ENCODE measurements around the gene DLK2. TPM values are rescaled to one million over a fixed set of nuclear protein-coding genes. Genes with fewer than 3 reads are reported as not detected.

DLK2 gene
- total RNA-seq, 2 donors from 2014 or later = not detected

DNA sequence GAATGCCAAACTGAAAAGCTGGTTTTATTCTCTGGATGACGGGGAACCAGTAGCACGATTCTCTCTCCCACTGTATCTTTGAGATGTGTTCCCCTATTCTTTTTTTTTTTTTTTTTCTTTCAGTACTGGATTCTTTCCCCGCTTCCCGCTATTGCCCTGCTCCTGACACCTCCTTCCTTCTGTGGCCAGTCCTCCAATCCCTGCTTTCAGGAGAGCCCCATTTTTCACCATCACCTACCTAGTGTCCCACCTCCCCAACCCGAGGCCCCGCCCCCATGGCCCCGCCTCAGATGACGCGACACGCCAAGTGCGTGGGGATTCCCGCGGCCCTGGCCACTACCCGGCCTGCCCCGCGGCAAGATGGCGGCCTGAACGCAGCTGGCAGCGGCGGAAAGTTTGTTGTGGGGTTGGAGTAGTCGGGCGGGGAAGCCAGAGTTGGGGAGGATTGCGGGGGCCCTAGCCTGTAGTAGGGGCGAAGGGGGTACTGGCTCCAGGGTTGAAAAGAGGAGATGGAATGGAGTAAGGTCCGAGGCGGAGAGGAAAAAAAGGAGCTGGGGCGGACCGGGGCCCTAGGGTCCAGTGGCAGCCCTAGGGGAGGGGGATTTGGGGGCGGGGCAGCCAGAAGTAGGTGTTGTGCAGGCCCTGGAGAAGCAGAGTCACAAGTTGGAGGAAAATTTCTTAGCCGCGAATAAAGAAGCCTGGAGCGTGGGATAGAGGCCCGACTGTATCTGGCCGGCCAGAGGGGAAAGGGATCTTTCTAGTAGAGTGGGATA is 22.1 kb upstream of the DLK2 start, which contains the start of gene TJAP1:
Gene TJAP1 (plus strand): TSS at position 336 of the 773 bp plus-strand sequence. CDS start 21,432 bp downstream, outside the sequence.
- H3K36me3 ChIP-seq (replicated peaks in 1 of 2; ENCODE audit: insufficient read depth in 1 of 2, low read depth in 2 of 2) = no peaks in the 10 kb centered on the region
- peak within 1 kb of the TSS; percentile 40 to 83 (median 76) for H3K27ac ChIP-seq
- DNase-seq (peak; percentile 93 to 95 (median 94)), ATAC-seq (peak; percentile 100)
- 0 to 1% methylated on average over 33 to 34 of the region's 34 CpGs for WGBS, 2 donors
- intact Hi-C loops (cut with DNase I) = no loop called here
- no peaks in the 10 kb centered on the region for H3K9me3 ChIP-seq
- TF ChIP-seq, protein P1, sequence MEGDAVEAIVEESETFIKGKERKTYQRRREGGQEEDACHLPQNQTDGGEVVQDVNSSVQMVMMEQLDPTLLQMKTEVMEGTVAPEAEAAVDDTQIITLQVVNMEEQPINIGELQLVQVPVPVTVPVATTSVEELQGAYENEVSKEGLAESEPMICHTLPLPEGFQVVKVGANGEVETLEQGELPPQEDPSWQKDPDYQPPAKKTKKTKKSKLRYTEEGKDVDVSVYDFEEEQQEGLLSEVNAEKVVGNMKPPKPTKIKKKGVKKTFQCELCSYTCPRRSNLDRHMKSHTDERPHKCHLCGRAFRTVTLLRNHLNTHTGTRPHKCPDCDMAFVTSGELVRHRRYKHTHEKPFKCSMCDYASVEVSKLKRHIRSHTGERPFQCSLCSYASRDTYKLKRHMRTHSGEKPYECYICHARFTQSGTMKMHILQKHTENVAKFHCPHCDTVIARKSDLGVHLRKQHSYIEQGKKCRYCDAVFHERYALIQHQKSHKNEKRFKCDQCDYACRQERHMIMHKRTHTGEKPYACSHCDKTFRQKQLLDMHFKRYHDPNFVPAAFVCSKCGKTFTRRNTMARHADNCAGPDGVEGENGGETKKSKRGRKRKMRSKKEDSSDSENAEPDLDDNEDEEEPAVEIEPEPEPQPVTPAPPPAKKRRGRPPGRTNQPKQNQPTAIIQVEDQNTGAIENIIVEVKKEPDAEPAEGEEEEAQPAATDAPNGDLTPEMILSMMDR (IDR thresholded peaks at IDR 0.05) = no peak
- peak; percentile 67 to 92 (median 91) for TF ChIP-seq POLR2A (IDR thresholded peaks at IDR 0.05)
- H3K4me1 ChIP-seq = peaks cover 45% of the 10 kb centered on the region
- H3K27me3 ChIP-seq = no peaks in the 10 kb centered on the region
- H3K4me3 ChIP-seq = peak within 1 kb of the TSS; percentile 53 to 80

DNA sequence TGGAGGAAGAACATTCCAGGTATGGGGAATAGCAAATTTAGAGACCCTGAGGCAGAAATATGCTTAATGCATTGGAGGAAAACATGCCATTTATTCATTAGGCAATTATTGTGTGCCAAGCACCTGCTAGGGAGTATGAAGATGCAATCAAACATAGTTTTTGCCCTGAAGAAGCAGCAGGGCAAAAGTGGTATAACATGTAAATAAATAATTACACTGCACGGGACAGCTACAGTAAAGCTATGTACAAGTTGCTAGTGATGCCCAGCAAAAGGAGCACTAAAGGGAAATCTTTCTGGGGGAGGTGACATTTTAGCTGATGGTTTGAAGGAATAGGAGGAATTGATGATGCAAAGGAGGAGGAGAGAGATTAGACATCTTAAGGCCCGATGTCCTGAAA is 21.4 kb upstream of the DLK2 start:
- intact Hi-C loops (cut with DNase I) = no loop called here
- Histone ChIP-seq H3K27me3 (no peaks in the 10 kb centered on the region), H3K4me1 (peaks cover 41% of the 10 kb centered on the region), H3K27ac (peak overlapping the region in 3 of 4 donors; percentile 75 to 83 (median 76)), H3K9me3 (no peaks in the 10 kb centered on the region), H3K36me3 (replicated peaks in 1 of 2; ENCODE audit: insufficient read depth in 1 of 2, low read depth in 2 of 2) (no peaks in the 10 kb centered on the region), H3K4me3 (no peak overlapping the region)
- ATAC-seq (no peak), DNase-seq (no peak)
- WGBS, 2 donors = 24 to 33% methylated on average over 2 of the region's 2 CpGs
- no peak for TF ChIP-seq POLR2A (IDR thresholded peaks at IDR 0.05)
- TF ChIP-seq, protein P1 (IDR thresholded peaks at IDR 0.05) = no peak

DNA sequence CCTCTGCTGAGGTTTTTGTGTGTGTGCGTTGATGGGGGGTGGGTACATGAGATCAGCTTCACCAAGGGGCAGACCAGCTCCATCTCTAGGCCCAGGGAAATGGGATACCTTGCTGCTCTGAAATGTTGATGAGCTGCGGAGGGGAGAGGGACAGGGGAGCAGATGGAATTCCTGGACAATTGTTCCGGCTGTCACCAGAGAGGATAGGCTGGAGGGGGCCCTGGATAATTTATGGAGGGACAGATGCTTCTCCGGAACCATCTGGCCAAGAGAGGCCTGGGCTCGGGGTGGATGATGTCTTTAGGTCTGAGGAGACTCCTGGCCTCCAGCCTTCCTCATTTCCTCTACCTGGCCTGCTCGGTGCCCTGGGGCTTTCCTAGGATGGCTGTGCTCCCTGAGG is 20.2 kb upstream of the DLK2 start:
- Histone ChIP-seq H3K27me3 (no peaks in the 10 kb centered on the region), H3K36me3 (replicated peaks in 1 of 2; ENCODE audit: insufficient read depth in 1 of 2, low read depth in 2 of 2) (no peaks in the 10 kb centered on the region), H3K4me1 (peaks cover 31% of the 10 kb centered on the region), H3K9me3 (no peaks in the 10 kb centered on the region), H3K27ac (no peak overlapping the region), H3K4me3 (no peak overlapping the region)
- DNase-seq (no peak), ATAC-seq (no peak)
- TF ChIP-seq, protein P1 (IDR thresholded peaks at IDR 0.05) = no peak
- no peak for TF ChIP-seq POLR2A (IDR thresholded peaks at IDR 0.05)
- intact Hi-C loops (cut with DNase I) = no loop called here
- 67 to 79% methylated on average over 5 to 6 of the region's 6 CpGs for WGBS, 2 donors

DNA sequence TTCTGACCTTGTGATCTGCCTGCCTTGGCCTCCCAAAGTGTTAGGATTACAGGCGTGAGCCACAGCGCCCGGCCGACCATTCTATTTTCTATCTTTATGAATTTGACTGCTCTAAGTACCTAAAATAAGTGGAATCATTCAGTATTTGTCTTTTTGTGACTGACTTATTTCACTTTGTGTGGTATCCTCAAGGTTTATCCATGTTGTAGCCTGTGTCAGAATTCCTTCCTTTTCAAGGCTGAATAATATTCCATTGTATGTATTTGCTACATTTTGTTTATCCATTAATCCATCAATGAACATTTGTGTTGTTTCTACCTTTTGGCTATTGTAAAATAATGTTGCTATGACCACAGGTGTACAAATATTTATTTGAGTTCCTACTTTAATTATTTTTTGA is 17.2 kb upstream of the DLK2 start:
- WGBS, 2 donors = 92 to 95% methylated on average over 4 of the region's 4 CpGs
- no peaks in the 10 kb centered on the region for H3K36me3 ChIP-seq (replicated peaks in 1 of 2; ENCODE audit: insufficient read depth in 1 of 2, low read depth in 2 of 2)
- intact Hi-C loops (cut with DNase I) = no loop called here
- no peak overlapping the region for H3K4me3 ChIP-seq
- H3K27me3 ChIP-seq = no peaks in the 10 kb centered on the region
- ATAC-seq (no peak), DNase-seq (no peak)
- H3K9me3 ChIP-seq = no peaks in the 10 kb centered on the region
- TF ChIP-seq, protein P1 (IDR thresholded peaks at IDR 0.05) = no peak
- TF ChIP-seq POLR2A (IDR thresholded peaks at IDR 0.05) = no peak
- no peak overlapping the region for H3K27ac ChIP-seq
- peaks cover 4% of the 10 kb centered on the region for H3K4me1 ChIP-seq

Data from body of pancreas (tissue), 4 donors.